Measurements from ENCODE around the gene CNTD1. TPM values are rescaled to one million over a fixed set of nuclear protein-coding genes. Genes with fewer than 3 reads are reported as not detected.
"Not testable (repeated sequence)": the region's sequence is repeated elsewhere in the genome, so short reads cannot be mapped to it uniquely, and the experiment has no call there.

Gene CNTD1
- total and polyA plus RNA-seq, 2 experiments from 2014 or later = 0.27 to 2.5 TPM

DNA sequence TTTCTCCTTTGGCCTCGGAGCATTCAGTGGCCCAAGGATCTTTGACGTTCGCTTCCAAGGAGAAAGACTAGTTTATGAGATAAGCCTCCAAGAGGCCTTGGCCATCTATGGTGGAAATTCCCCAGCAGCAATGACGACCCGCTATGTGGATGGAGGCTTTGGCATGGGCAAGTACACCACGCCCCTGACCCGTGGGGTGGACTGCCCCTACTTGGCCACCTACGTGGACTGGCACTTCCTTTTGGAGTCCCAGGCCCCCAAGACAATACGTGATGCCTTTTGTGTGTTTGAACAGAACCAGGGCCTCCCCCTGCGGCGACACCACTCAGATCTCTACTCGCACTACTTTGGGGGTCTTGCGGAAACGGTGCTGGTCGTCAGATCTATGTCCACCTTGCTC lies 53.7 kb downstream of the CNTD1 start:
- H3K9me3 ChIP-seq (ENCODE audit: low read depth) = no peaks in the 10 kb centered on the region
- TF ChIP-seq, protein P1, sequence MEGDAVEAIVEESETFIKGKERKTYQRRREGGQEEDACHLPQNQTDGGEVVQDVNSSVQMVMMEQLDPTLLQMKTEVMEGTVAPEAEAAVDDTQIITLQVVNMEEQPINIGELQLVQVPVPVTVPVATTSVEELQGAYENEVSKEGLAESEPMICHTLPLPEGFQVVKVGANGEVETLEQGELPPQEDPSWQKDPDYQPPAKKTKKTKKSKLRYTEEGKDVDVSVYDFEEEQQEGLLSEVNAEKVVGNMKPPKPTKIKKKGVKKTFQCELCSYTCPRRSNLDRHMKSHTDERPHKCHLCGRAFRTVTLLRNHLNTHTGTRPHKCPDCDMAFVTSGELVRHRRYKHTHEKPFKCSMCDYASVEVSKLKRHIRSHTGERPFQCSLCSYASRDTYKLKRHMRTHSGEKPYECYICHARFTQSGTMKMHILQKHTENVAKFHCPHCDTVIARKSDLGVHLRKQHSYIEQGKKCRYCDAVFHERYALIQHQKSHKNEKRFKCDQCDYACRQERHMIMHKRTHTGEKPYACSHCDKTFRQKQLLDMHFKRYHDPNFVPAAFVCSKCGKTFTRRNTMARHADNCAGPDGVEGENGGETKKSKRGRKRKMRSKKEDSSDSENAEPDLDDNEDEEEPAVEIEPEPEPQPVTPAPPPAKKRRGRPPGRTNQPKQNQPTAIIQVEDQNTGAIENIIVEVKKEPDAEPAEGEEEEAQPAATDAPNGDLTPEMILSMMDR (IDR thresholded peaks at IDR 0.05; ENCODE audit: low read depth, low read length) = no peak
- peaks cover 6% of the 10 kb centered on the region for H3K4me1 ChIP-seq (ENCODE audit: low read depth)
- no peak overlapping the region for H3K4me3 ChIP-seq
- DNase-seq (ENCODE audit: low read depth in 1 of 2, low spot score in 1 of 2) = no peak
- no peaks in the 10 kb centered on the region for H3K36me3 ChIP-seq
- H3K27ac ChIP-seq = no peak overlapping the region
- no peaks in the 10 kb centered on the region for H3K27me3 ChIP-seq

DNA sequence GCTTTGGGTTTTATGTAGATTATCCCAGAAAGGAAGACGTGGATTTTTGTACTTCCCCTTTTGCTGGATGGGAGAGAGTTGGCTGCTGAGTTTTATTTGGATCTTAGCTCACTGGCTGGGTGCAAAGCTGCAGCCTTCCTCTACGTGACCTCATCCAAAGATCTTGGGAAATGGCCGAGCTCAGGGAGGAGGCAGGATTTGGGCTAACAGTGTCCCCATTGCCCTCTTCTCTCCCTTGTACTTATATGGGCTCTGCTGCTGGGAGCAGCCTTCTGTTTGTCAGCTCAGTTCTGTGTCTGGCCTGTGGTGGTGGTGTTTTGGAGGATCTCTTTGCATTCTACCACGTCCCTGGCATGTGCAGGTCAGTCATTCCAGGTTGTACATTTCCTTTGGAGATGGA lies 54.3 kb downstream of the CNTD1 start:
- Histone ChIP-seq H3K4me1 (ENCODE audit: low read depth) (peaks cover 6% of the 10 kb centered on the region), H3K4me3 (no peak overlapping the region), H3K36me3 (no peaks in the 10 kb centered on the region), H3K27ac (no peak overlapping the region), H3K27me3 (no peaks in the 10 kb centered on the region), H3K9me3 (ENCODE audit: low read depth) (no peaks in the 10 kb centered on the region)
- TF ChIP-seq, protein P1 (IDR thresholded peaks at IDR 0.05; ENCODE audit: low read depth, low read length) = no peak
- DNase-seq (ENCODE audit: low read depth in 1 of 2, low spot score in 1 of 2) = no peak

DNA sequence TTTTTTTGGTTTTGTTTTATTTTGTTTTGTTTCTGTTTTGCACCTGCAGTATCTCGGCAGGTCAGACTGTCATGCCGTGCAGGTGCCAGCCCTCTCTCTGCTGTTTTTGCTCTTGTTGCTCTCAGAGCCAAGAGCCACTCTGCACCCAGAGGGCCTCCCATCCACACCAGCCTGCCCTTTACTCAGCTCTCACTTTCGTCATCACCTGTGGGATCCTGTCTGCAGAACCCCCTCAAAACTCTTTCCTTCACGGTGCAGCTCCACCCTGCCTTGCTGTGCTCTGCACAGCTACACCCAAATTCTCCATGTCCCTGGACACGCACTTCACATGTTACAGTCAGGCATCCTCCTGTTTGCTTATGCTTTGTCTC lies 54.9 kb downstream of the CNTD1 start:
- TF ChIP-seq, protein P1 (IDR thresholded peaks at IDR 0.05; ENCODE audit: low read depth, low read length) = no peak
- no peak overlapping the region for H3K4me3 ChIP-seq
- no peaks in the 10 kb centered on the region for H3K9me3 ChIP-seq (ENCODE audit: low read depth)
- H3K27ac ChIP-seq = no peak overlapping the region
- no peak for DNase-seq (ENCODE audit: low read depth in 1 of 2, low spot score in 1 of 2)
- H3K36me3 ChIP-seq = no peaks in the 10 kb centered on the region
- H3K27me3 ChIP-seq = no peaks in the 10 kb centered on the region
- H3K4me1 ChIP-seq (ENCODE audit: low read depth) = peaks cover 6% of the 10 kb centered on the region

DNA sequence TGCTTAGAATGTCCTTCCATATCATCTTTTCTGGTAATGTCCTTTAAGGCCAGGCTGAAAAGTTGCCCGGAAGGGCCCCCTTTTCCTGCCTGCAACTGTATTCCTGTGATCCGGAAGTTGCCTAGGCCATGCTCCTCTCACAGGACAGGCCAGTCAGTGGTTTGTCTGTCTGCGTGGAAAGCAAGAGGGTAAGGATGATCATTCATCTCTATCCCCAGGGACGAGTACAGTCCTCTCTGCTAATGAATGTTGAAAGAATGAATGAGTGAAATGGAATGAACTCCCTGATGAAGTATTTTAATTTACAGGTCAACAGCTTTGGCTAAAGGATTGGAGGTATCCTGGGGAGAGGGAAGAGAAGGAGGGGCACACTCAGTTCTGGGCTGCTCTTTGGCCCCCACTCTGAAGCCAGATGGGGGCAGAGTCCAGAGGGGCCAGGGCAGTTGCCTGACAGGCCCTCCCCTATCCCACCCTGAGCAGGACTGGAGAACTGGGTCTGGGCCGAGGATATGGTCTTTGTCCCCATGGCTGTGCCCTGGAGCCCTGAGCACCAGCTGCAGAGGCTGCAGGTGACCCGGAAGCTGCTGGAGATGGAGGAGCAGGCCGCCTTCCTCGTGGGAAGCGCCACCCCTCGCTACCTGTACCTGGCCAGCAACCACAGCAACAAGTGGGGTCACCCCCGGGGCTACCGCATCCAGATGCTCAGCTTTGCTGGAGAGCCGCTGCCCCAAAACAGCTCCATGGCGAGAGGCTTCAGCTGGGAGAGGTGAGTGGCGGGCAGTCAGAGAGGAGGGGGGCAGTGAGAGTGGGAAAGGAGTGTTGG lies 55.5 kb downstream of the CNTD1 start:
- H3K36me3 ChIP-seq = no peaks in the 10 kb centered on the region
- no peaks in the 10 kb centered on the region for H3K27me3 ChIP-seq
- TF ChIP-seq, protein P1 (IDR thresholded peaks at IDR 0.05; ENCODE audit: low read depth, low read length) = no peak
- no peaks in the 10 kb centered on the region for H3K9me3 ChIP-seq (ENCODE audit: low read depth)
- no peak for DNase-seq (ENCODE audit: low read depth in 1 of 2, low spot score in 1 of 2)
- no peak overlapping the region for H3K27ac ChIP-seq
- no peak overlapping the region for H3K4me3 ChIP-seq
- H3K4me1 ChIP-seq (ENCODE audit: low read depth) = peaks cover 6% of the 10 kb centered on the region

DNA sequence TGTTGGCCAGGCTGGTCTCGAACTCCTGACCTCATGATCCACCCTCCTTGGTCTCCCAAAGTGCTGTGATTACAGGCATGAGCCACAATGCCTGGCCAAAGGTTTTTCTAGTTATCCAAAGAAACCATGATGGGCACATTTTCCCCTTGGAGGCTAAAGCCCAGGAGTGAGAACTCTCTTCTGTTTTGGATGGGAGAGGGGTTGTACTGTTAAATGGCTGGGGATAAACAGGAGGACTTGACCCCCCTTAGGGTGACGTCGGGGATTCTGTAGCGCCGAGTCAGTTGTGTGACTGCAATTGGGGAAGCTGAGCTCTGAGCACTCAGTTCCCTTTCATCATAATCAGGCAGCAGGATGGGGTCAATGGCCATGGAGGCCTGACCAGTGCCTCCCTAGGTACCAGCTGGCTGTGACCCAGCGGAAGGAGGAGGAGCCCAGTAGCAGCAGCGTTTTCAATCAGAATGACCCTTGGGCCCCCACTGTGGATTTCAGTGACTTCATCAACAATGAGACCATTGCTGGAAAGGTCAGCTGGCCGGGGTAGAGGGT lies 56.5 kb downstream of the CNTD1 start:
- H3K4me1 ChIP-seq (ENCODE audit: low read depth) = peaks cover 6% of the 10 kb centered on the region
- DNase-seq (ENCODE audit: low read depth in 1 of 2, low spot score in 1 of 2) = no peak
- no peaks in the 10 kb centered on the region for H3K36me3 ChIP-seq
- TF ChIP-seq, protein P1 (IDR thresholded peaks at IDR 0.05; ENCODE audit: low read depth, low read length) = no peak
- H3K4me3 ChIP-seq = no peak overlapping the region
- no peaks in the 10 kb centered on the region for H3K9me3 ChIP-seq (ENCODE audit: low read depth)
- H3K27ac ChIP-seq = no peak overlapping the region
- H3K27me3 ChIP-seq = no peaks in the 10 kb centered on the region

DNA sequence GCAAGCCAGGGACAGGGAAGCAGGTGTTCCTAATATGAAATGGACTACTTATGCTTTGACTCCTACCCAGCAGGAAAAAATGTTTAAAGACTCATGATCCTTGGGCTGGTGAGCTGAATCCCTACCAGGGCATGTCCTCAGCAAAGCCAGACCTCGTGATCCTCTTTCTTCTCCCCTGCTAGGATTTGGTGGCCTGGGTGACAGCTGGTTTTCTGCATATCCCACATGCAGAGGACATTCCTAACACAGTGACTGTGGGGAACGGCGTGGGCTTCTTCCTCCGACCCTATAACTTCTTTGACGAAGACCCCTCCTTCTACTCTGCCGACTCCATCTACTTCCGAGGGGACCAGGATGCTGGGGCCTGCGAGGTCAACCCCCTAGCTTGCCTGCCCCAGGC lies 57.4 kb downstream of the CNTD1 start:
- H3K27ac ChIP-seq; H3K4me3 ChIP-seq; H3K36me3 ChIP-seq; H3K4me1 ChIP-seq (ENCODE audit: low read depth); DNase-seq (ENCODE audit: low read depth in 1 of 2, low spot score in 1 of 2); H3K9me3 ChIP-seq (ENCODE audit: low read depth); H3K27me3 ChIP-seq: not testable (repeated sequence)

DNA sequence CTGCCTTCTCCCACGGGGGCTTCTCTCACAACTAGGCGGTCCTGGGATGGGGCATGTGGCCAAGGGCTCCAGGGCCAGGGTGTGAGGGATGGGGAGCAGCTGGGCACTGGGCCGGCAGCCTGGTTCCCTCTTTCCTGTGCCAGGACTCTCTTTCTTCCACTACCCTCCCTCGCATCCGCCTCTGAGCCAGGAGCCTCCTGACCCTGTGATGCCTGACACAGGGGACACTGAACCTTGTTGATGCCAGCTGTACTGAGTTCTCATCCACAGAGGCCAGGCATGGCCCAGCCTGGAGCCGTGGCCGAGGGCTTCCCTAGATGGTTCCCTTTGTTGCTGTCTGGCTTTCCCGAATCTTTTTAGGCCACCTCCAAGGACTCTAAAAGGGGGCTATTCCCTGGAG lies 57.9 kb downstream of the CNTD1 start:
- DNase-seq (ENCODE audit: low read depth in 1 of 2, low spot score in 1 of 2); H3K4me1 ChIP-seq (ENCODE audit: low read depth); H3K36me3 ChIP-seq; H3K27me3 ChIP-seq; H3K27ac ChIP-seq; H3K4me3 ChIP-seq; H3K9me3 ChIP-seq (ENCODE audit: low read depth): not testable (repeated sequence)

Measured in cardiac muscle cell (in vitro differentiated cells and primary cell).